22Rv1 (cell line): ENCODE data around the gene RRAD.

Experiments
- H3K27ac ChIP-seq: fragments of 450-650 bp; 2 replicates; pipeline ENCODE4 v1.5.1; 2017
- CTCF ChIP-seq: fragments of 450-650 bp; IDR thresholded peaks from 2 replicates; pipeline ENCODE4 v1.5.1; 2017; ENCODE audit warnings: mild to moderate bottlenecking
- ZFX ChIP-seq: fragments of 450-650 bp; IDR thresholded peaks from 2 replicates; pipeline ENCODE4 v1.6.1; 2017; ENCODE audit warnings: antibody characterized with exemption, borderline replicate concordance

The RRAD gene

GRCh38 chr16:66925322-66925840 is at the start of gene RRAD:
Gene RRAD (minus strand): TSS chr16:66925535. CDS start chr16:66925179, 356 bp downstream.
- TF ChIP-seq ZFX (no peak), CTCF (no peak)
- H3K27ac ChIP-seq, result no peak within 1 kb of the TSS

- H3K27ac ChIP-seq, result peak overlapping the region; percentile 60
These were observed 49.6 kb upstream of the RRAD start for GRCh38 chr16:66974932-66975246.

- H3K27ac ChIP-seq, result peak overlapping the region; percentile 60
These were observed 49.0 kb upstream of the RRAD start for GRCh38 chr16:66974156-66974931.

GRCh38 chr16:66973716-66974115 is 48.4 kb upstream of the RRAD start:
- peak overlapping the region; percentile 60 for H3K27ac ChIP-seq

GRCh38 chr16:66972983-66973382 is 47.6 kb upstream of the RRAD start:
- no peak overlapping the region; the same call in 1 of the 2 replicates for H3K27ac ChIP-seq
- TF ChIP-seq CTCF (no peak), ZFX (no peak)

More at GRCh38 chr16:66973716-66974115, 48.4 kb upstream of the RRAD start:
- no peak for TF ChIP-seq CTCF
- TF ChIP-seq ZFX, result no peak

GRCh38 chr16:66970775-66971720 is 45.7 kb upstream of the RRAD start:
- TF ChIP-seq ZFX (no peak), CTCF (no peak)
- no peak overlapping the region for H3K27ac ChIP-seq

GRCh38 chr16:66968847-66969246 is 43.5 kb upstream of the RRAD start:
- TF ChIP-seq CTCF (no peak), ZFX (no peak)
- H3K27ac ChIP-seq, result no peak overlapping the region

GRCh38 chr16:66964049-66964448 is 38.7 kb upstream of the RRAD start:
- TF ChIP-seq ZFX (no peak), CTCF (no peak)
- H3K27ac ChIP-seq, result no peak overlapping the region
